CD4-positive, alpha-beta T cell treated with Interferon alpha-2 for 1 hour (primary cell): ENCODE measurements around the gene CD96.
"Not testable (repeated sequence)": the region's sequence is repeated elsewhere in the genome, so short reads cannot be mapped to it uniquely, and the experiment has no call there.

Experiments used
- DNase-seq, 2 donors: peaks; one replicate each; pipeline ENCODE4 v3.0.0-alpha.2; 2020 to 2022

Gene CD96, protein sequence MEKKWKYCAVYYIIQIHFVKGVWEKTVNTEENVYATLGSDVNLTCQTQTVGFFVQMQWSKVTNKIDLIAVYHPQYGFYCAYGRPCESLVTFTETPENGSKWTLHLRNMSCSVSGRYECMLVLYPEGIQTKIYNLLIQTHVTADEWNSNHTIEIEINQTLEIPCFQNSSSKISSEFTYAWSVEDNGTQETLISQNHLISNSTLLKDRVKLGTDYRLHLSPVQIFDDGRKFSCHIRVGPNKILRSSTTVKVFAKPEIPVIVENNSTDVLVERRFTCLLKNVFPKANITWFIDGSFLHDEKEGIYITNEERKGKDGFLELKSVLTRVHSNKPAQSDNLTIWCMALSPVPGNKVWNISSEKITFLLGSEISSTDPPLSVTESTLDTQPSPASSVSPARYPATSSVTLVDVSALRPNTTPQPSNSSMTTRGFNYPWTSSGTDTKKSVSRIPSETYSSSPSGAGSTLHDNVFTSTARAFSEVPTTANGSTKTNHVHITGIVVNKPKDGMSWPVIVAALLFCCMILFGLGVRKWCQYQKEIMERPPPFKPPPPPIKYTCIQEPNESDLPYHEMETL

DNA sequence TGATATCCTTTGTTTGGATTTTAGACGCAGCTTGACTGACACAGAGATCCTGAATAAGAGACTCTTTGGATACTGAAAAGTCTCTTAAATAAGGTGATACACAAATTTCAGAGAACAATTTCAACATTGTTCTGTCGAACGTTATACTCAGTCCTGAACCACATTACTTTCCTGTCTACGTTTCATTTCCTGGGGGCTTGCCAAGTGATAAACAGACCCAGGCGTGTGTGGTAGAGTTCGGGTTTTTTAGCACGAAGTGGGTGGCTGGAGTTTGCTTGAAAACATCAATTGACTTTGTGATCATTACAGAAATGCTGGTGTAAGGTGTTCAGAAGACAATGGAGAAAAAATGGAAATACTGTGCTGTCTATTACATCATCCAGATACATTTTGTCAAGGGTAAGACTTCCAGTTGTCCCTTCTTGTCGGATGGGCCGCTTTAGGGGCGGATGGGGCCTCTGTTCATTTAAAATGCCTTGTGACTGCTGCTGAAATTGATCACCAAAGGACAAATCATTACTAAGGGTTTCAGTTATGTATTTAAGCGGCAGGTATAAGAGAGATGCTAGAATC is at the start of gene CD96:
Gene CD96 (plus strand): TSS at position 287 of the 573 bp plus-strand sequence. CDS start 52 bp downstream, at position 339.
- peak; percentile 75 to 86 for DNase-seq

- no peak for DNase-seq
Measured at GRCh38 chr3:111493276-111493675, 48.7 kb upstream of the CD96 start.

- DNase-seq: no peak
Measured at GRCh38 chr3:111496894-111497559, 45.0 kb upstream of the CD96 start.

- no peak for DNase-seq
Measured at GRCh38 chr3:111498022-111498421, 44.0 kb upstream of the CD96 start.

DNA sequence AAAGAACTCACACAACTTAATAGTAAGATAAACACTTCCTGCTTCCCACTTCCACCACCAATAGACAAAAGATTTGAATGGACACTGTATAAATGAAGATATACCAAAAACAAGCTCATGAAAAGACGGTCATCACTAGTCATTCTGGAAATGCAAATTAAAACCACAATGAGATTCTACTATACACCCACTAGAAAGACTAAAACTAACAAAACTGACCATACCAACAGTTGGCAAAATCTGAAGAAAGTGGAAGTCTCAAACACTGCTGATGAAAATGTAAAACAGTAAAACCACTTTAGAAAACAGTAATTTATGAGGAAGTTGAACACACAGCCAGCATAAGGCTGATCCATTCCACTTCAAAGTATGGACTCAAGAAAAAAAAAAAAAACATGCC is 35.6 kb upstream of the CD96 start:
- no peak for DNase-seq

GRCh38 chr3:111509308-111509707 is 32.7 kb upstream of the CD96 start:
- DNase-seq: no peak

DNA sequence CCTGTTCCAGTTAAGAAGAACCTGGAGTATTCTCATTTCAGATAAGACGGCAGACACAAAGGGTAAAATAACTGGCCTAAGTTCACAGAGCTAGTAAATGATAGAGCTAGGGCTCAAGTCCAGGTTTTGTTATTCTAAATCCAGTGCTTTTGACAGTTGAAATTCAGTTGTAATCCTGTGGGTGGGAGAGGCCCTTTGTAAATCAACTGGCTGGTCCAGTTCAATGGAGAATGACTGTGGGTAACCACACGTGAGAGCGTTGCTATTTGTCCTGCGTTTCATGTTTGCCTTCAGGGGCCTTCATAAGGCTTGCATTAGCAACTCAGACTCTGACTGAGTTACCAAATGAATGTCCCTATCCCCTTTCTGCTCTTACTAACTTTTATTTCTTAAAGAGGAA is 24.2 kb upstream of the CD96 start:
- DNase-seq: no peak

DNA sequence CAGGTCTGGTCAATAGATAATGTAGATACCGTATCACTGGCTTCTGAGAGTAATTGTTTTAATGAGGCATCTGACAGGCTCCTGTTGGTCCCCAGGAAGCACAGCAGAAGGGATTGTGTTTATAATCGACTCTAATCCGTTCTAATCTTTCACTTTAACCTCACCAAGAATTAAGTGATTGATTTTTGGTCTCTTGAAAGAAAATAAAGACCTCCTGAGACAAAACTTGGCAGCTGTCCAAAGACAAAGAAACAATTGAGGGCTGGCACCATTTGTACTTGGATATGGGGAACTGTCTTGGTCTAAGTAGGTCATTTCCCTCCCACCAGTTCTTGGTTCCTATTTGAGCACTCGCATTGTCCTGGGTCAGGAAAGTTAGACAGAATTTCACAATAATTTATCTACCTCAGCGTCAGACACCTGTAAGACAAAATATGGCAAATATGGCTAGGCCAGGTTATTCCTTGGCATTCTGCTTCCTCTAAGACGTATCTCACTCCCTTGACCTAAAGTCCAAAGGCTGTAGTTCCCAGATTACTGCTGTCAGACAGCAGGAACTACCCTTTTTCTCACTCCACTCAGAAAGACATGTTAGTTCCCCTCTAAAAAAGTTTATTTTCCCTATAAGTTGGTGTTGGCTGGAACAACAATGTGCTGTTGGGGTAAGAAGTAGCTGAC is 22.7 kb upstream of the CD96 start:
- DNase-seq: no peak

DNA sequence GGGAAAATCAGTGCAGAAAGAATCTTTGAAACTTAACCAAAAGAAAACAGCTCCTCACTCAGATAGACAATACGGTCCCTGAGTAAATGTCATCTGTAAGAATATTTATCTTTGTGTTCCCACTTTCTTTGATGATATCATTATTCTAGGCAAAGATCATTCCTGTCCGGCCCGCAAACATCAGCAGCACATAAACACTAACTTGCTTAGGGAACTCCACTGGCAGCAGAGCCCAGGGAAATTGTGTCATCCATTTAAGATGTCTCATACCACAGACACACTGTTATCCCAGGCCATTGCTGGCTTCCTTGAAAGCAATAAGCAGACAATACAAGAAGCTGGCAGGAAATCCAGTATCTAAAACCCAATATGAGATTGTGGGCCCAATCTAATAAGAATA is 20.1 kb upstream of the CD96 start:
- no peak for DNase-seq

DNA sequence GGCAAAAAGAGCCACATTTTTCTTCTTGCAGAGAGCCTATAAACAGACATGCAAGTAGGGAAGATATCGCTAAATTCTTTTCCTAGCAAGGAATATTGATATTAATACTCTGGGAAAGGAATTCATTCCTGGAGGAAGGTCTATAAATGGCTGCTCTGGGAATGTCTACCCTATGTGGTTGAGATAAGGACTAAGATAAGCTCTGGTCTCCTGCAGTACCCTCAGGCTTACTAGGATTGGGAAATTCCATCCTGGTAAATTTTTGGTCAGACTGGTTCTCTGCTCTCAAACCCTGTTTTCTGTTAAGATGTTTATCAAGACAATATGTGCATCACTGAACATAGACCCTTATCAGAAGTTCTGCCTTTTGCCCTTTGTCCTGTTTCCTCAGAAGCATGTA is 17.5 kb upstream of the CD96 start:
- DNase-seq: not testable (repeated sequence)

DNA sequence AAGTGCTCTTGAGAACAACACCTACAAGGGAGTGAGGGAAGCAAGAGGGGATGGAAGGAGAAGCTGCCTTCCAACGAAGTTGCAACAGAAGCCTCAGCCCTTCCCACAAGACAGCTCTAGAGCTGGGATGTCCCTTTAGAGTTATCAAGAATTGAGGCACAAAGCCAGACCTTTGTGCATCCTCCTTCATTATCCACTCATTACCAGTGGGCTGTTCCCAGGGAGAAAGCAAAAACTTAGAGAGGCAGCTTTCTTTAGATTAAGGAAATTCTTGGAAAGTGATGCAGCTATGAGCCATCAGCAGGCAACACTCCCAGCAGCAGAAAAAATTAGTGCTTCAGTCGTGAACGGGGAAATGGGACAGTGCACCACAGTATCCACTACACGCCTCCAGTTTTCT is 10.6 kb upstream of the CD96 start:
- no peak for DNase-seq

- DNase-seq: no peak
Measured at GRCh38 chr3:111534701-111535100, 7.3 kb upstream of the CD96 start.

DNA sequence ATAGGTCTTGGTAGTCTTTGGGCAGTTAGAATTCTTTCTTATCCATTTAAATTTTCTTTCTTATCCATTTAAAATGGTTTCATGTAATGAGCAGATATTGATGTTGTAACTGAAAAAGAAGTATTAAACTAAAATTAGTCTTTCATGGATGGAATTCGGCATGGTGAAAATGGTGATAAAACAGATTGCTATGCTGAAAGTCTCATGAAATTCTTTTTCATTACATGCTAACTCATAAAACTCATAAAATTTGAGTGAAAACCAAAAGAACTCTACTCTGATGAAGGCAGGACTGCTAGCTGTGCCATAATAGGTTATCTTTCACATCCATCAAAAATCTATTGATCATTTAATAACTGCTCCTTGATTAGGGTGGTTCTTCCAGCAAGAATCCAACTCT is 3.9 kb upstream of the CD96 start:
- no peak for DNase-seq

- DNase-seq: peak in 1 of 2 donors; percentile 29
Measured at GRCh38 chr3:111538681-111539083, 3.3 kb upstream of the CD96 start.

DNA sequence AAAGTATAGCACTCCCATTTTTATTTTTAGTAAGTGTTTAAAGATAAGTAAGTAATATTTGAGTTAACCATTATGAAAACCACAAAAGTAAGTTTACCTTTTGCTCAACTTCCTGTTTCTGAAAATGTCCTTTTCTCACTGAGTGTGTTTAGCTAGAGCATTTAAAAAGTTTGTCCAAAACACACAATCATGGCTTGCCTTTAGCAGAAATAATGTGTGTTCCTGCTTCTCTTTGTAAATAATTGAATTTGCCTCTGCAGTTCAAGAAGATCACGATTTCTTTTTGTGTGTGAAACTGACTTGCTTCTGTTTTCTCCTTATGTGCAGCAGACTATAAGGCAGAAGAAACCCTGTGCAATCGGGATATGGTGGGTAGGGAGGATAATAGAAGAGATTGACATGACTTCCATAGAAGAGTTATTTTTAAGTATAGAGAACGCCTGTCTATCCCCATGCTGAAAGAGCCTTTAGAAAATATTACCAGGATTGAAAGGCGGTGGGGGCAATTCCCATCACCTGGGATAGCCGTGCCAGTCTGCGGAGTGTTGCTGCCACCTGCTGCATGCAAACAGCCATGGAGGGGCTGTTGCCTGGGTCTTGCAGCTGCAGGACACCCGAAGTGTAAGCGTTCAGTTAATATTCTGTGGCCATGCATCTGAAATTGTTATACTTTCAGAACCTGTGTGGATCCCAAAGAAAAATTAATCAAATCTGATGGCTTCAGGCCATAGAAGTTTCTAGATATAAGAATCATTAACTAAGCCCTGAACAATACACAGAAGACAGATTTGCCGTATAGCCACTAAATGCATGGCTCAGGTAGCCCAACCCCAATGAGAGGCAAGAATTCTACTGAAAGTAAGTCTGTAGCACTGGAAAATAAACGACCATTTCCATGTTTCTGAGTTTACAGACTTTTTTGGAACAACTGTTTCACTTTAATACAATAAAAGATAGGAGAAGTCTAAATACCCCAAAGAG is 2.4 kb upstream of the CD96 start:
- peak; percentile 59 to 72 for DNase-seq

GRCh38 chr3:111541391-111541790 is 606 bp upstream of the CD96 start:
- no peak for DNase-seq

GRCh38 chr3:111542611-111543300 is 759 bp downstream of the CD96 start:
- DNase-seq: peak in 1 of 2 donors; percentile 28

DNA sequence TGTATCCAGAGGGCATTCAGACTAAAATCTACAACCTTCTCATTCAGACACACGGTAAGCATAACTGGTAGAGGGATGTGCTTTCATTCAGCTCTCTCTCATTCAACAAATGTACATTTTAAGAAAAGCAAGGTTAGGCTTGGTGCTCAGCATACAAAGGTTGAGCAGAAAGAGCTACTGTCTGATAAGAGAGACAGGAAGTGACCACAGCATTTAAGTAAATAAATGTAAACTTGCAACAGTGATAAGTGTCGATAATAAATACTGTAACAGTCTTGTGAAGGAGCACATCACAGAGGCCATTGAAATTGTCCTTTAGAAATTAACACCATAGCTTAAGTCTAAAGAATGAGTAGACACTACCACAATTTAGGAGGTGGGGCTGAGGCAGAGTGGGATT is 3.4 kb downstream of the CD96 start:
- no peak for DNase-seq

GRCh38 chr3:111547631-111548030 is 5.6 kb downstream of the CD96 start:
- peak; percentile 43 to 68 for DNase-seq

DNA sequence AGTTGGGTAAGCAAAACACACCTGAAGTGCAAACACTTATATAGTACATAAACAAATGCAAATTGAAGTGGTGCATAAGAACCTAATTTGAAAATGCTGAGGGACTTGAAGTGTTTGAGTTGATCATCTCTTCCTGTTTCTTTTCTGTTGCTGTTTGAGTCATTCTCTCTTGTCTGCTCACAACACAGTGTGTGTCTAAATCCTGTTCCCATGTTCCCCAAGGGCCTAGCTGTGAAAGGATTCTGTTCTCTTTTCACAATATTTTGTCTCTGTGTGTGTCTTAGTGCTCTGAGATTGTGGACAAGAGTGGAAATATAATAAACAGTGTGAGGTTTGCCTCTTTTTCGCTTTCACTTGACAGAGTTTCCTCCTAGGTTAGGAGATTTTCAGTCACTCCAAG is 6.1 kb downstream of the CD96 start:
- DNase-seq: peak in 1 of 2 donors; percentile 32

GRCh38 chr3:111548756-111549155 is 6.8 kb downstream of the CD96 start:
- no peak for DNase-seq
